Progenitor cell of endocrine pancreas (in vitro differentiated cells): ENCODE results near the gene SERINC5. TPM values are rescaled to one million over a fixed set of nuclear protein-coding genes. Genes with fewer than 3 reads are reported as not detected.
"Not testable (repeated sequence)": the region's sequence is repeated elsewhere in the genome, so short reads cannot be mapped to it uniquely, and the experiment has no call there.

Source experiments
- DNase-seq: peaks from one replicate; pipeline ENCODE4 v3.0.0; 2021; ENCODE audit warnings: low spot score; ENCODE audit not compliant: unreplicated experiment
- H3K27ac Mint-ChIP-seq: 2 replicates; pipeline ENCODE4 v1.8.0; 2021; ENCODE audit warnings: mild to moderate bottlenecking, moderate library complexity, mixed read lengths
- H3K27me3 Mint-ChIP-seq: 2 replicates; pipeline ENCODE4 v1.8.0; 2021; ENCODE audit warnings: mixed read lengths
- H3K36me3 Mint-ChIP-seq: 2 replicates; pipeline ENCODE4 v1.8.0; 2022; ENCODE audit warnings: mixed read lengths; ENCODE audit not compliant: insufficient read depth
- H3K4me1 Mint-ChIP-seq: 2 replicates; pipeline ENCODE4 v1.8.0; 2021; ENCODE audit warnings: low read depth, mixed read lengths
- H3K4me3 Mint-ChIP-seq: 2 replicates; pipeline ENCODE4 v1.8.0; 2021; ENCODE audit warnings: low read depth, mild to moderate bottlenecking, moderate library complexity, mixed read lengths
- H3K9me3 Mint-ChIP-seq: 2 replicates; pipeline ENCODE4 v1.8.0; 2021; ENCODE audit warnings: low read depth, mixed read lengths
- CTCF ChIP-seq: fragments of 200-600 bp; sonication (generic); IDR thresholded peaks from one replicate; pipeline ENCODE4 v1.5.0; 2021; ENCODE audit warnings: antibody characterized with exemption, mild to moderate bottlenecking; ENCODE audit not compliant: unreplicated experiment
- total RNA-seq: library from RNA; stranded (reverse); gene quantifications from 2 replicates; pipeline ENCODE4 v1.2.1, GENCODE V29; 2021

The SERINC5 gene
- total RNA-seq, 1 donor from 2014 or later, result 198 TPM

DNA sequence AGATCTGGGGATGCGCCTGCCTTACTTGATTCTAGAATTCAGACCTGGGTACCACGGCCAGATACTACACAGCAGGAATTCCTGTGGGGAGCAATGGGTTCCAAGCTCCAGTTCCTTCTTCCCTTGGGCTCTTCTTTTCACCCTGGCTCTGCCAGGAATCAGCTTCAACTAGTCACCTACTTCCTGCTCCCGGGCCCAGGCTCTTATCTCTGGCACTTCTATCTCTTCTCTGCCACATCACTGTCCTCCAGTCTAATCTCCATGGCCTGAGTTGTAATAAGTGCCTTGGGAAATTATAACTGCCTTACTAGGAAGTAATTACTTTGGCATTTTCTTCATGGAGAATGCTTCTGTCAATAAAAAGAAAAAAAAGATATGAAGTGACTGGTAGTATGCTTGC lies 26.2 kb upstream of the SERINC5 start:
- Mint-ChIP-seq H3K4me3 (no peak overlapping the region), H3K36me3 (no peaks in the 10 kb centered on the region), H3K9me3 (no peaks in the 10 kb centered on the region), H3K4me1 (peaks cover 3% of the 10 kb centered on the region), H3K27ac (no peak overlapping the region), H3K27me3 (no peaks in the 10 kb centered on the region)
- no peak for TF ChIP-seq CTCF
- no peak for DNase-seq

GRCh38 chr5:80277191-80277590 lies 21.3 kb upstream of the SERINC5 start:
- Mint-ChIP-seq H3K36me3 (no peaks in the 10 kb centered on the region), H3K4me1 (peaks cover 1% of the 10 kb centered on the region), H3K27me3 (no peaks in the 10 kb centered on the region), H3K4me3 (no peak overlapping the region), H3K27ac (no peak overlapping the region), H3K9me3 (no peaks in the 10 kb centered on the region)
- no peak for TF ChIP-seq CTCF
- DNase-seq, result no peak

- DNase-seq, result no peak
- Mint-ChIP-seq H3K9me3 (no peaks in the 10 kb centered on the region), H3K4me1 (peaks cover 1% of the 10 kb centered on the region), H3K36me3 (no peaks in the 10 kb centered on the region), H3K4me3 (no peak overlapping the region), H3K27me3 (no peaks in the 10 kb centered on the region), H3K27ac (no peak overlapping the region)
- TF ChIP-seq CTCF, result no peak
These were observed 20.3 kb upstream of the SERINC5 start for GRCh38 chr5:80276186-80276585.

- Mint-ChIP-seq H3K4me1 (peaks cover 1% of the 10 kb centered on the region), H3K27me3 (no peaks in the 10 kb centered on the region), H3K9me3 (no peaks in the 10 kb centered on the region), H3K4me3 (no peak overlapping the region), H3K27ac (no peak overlapping the region), H3K36me3 (no peaks in the 10 kb centered on the region)
- no peak for DNase-seq
- peak; percentile 52 for TF ChIP-seq CTCF
These were observed 19.5 kb upstream of the SERINC5 start for GRCh38 chr5:80275347-80275746.

DNA sequence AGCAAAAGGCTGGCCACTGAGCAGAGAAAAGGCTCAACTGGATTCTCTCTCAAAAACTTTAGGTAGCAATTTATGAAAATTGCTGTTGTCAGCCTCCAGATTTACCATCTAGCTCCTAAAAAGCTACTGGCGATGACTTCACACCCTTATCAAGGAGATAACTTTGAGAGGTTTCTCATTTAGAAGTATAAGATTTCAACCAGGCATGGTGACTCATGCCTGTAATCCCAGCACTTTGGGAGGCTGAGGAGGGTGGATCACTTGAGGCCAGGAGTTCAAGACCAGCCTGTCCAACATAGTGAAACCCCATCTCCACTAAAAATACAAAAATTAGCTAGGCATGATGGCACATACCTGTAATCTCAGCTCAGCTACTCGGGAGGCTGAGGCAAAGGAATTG lies 14.7 kb upstream of the SERINC5 start:
- H3K27me3 Mint-ChIP-seq, H3K4me3 Mint-ChIP-seq, DNase-seq, H3K36me3 Mint-ChIP-seq, H3K9me3 Mint-ChIP-seq: not testable (repeated sequence)
- peak overlapping the region; percentile 49 for H3K27ac Mint-ChIP-seq
- peaks cover 15% of the 10 kb centered on the region for H3K4me1 Mint-ChIP-seq

DNA sequence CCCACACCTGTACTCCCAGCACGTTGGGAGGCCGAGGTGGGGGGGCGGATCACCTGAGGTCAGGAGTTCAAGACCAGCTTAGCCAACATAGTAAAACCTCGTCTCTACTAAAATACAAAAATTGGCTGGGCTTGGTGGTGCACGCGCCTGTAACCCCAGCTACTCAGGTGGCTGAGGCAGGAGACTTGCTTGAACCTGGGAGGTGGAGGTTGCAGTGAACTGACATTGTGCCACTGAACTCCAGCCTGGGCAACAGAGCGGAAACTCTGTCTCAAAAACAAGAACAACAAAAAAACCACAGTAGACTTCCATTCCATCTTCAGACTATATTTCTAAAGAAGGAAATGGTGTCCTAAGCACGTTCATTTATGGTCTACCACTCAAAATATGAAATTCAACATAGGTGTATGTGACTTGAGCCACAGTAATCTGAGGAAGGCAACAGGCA lies 14.2 kb upstream of the SERINC5 start:
- H3K4me3 Mint-ChIP-seq, result no peak overlapping the region
- H3K9me3 Mint-ChIP-seq, result no peaks in the 10 kb centered on the region
- peak overlapping the region; percentile 49 for H3K27ac Mint-ChIP-seq
- TF ChIP-seq CTCF, result no peak
- no peaks in the 10 kb centered on the region for H3K36me3 Mint-ChIP-seq
- DNase-seq, result no peak
- no peaks in the 10 kb centered on the region for H3K27me3 Mint-ChIP-seq
- peaks cover 15% of the 10 kb centered on the region for H3K4me1 Mint-ChIP-seq
